Endothelial cell of umbilical vein (primary cell): ENCODE results near the gene PAK5. TPM values are rescaled to one million over a fixed set of nuclear protein-coding genes. Genes with fewer than 3 reads are reported as not detected.

Experiments used
- BruUV-seq: library from RNA; stranded (reverse); fragments of 400-500 nt; replicated peaks from 2 replicates; lab custom pipeline; 2021; lab: Mats Ljungman, UMichigan
- CTCF ChIA-PET: fragments of 300-600, 350-600 bp; sonication (Branson Sonifier 250); formaldehyde crosslinking; loops from one replicate; lab custom pipeline; 2021; ENCODE audit warnings: antibody characterized with exemption, inconsistent platforms; lab: Charles Lee
- POLR2A ChIA-PET: fragments of 300-600, 350-600 bp; sonication (Branson Sonifier 250); formaldehyde crosslinking; loops from one replicate; lab custom pipeline; 2021; ENCODE audit warnings: antibody characterized with exemption, inconsistent platforms; lab: Charles Lee
- DNase-seq: peaks from one replicate; pipeline ENCODE4 v3.0.0-alpha.2; 2011; ENCODE audit warnings: low read depth, low spot score
- FAIRE-seq: peaks from 2 replicates; lab custom pipeline; 2011; peaks lifted over from hg19 to GRCh38; lab: Jason Lieb, UNC
- H2AFZ ChIP-seq: 2 replicates; pipeline ENCODE4 v1.6.0; 2012; ENCODE audit warnings: low read depth, low read length, control low read depth, inconsistent platforms
- H3K27ac ChIP-seq: 2 replicates; pipeline ENCODE4 v1.5.1; 2011; ENCODE audit warnings: low read depth, mild to moderate bottlenecking, control low read depth, low read length, moderate library complexity; ENCODE audit not compliant: insufficient read depth
- H3K27me3 ChIP-seq, 2 experiments: 2 replicates each; pipeline versions ENCODE4 v1.6.0 to v1.6.1; 2011; ENCODE audit warnings: low read length in 2 of 2, mixed read lengths in 1 of 2; ENCODE audit not compliant: control insufficient read depth in 2 of 2, insufficient read depth in 2 of 2
- H3K36me3 ChIP-seq, 2 experiments: 2 replicates in 1 of 2; 3 replicates in 1 of 2; pipeline ENCODE4 v1.5.1; 2011; ENCODE audit warnings: low read length in 2 of 2, mild to moderate bottlenecking in 1 of 2, moderate library complexity in 1 of 2; ENCODE audit not compliant: control insufficient read depth in 2 of 2, insufficient read depth in 2 of 2; ENCODE audit errors: extremely low read depth in 1 of 2
- H3K4me1 ChIP-seq: 3 replicates; pipeline ENCODE4 v1.5.1; 2011; ENCODE audit warnings: mild to moderate bottlenecking, low read length; ENCODE audit not compliant: control insufficient read depth, insufficient read depth; ENCODE audit errors: extremely low read depth
- H3K4me2 ChIP-seq: 2 replicates; pipeline ENCODE4 v1.6.1; 2011; ENCODE audit warnings: low read length, control low read depth, mixed read lengths; ENCODE audit not compliant: insufficient read depth
- H3K4me3 ChIP-seq, 3 experiments: fragments of 200-600 bp in 1 of 3; sonication (generic), shearing (Covaris generic) in 1 of 3; replicated peaks in 1 of 3; 2 replicates each; pipeline ENCODE4 v1.5.1; 2011 to 2016; ENCODE audit warnings: control low read depth in 3 of 3, low read length in 3 of 3, mild to moderate bottlenecking in 2 of 3, inconsistent platforms in 1 of 3, low read depth in 1 of 3, moderate library complexity in 1 of 3; ENCODE audit not compliant: insufficient read depth in 1 of 3
- H3K79me2 ChIP-seq: 2 replicates; pipeline ENCODE4 v1.6.0; 2012; ENCODE audit warnings: low read length, inconsistent platforms; ENCODE audit not compliant: control insufficient read depth, insufficient read depth
- H3K9ac ChIP-seq: replicated peaks from 2 replicates; pipeline ENCODE3; 2011; ENCODE audit warnings: low read length, control low read depth; ENCODE audit not compliant: insufficient read depth; ENCODE audit errors: extremely low read depth
- H3K9me1 ChIP-seq: replicated peaks from 3 replicates; pipeline ENCODE4 v1.6.0; 2011; ENCODE audit warnings: mild to moderate bottlenecking, low read length; ENCODE audit not compliant: control insufficient read depth, insufficient read depth; ENCODE audit errors: extremely low read depth
- H3K9me3 ChIP-seq: replicated peaks from 2 replicates; pipeline ENCODE4 v1.5.1; 2012; ENCODE audit warnings: low read length, inconsistent platforms; ENCODE audit not compliant: control insufficient read depth, insufficient read depth
- H4K20me1 ChIP-seq: replicated peaks from 2 replicates; pipeline ENCODE3; 2011; ENCODE audit warnings: mild to moderate bottlenecking, low read length; ENCODE audit not compliant: control insufficient read depth, insufficient read depth; ENCODE audit errors: extremely low read depth
- CTCF ChIP-seq, 2 donors: IDR thresholded peaks; 1 replicate in 1 of 2; 2 replicates in 1 of 2; pipeline ENCODE4 v1.5.1; 2011; ENCODE audit warnings: low read length in 2 of 2, mild to moderate bottlenecking in 2 of 2, moderate library complexity in 2 of 2, control low read depth in 1 of 2, inconsistent platforms in 1 of 2, low read depth in 1 of 2; ENCODE audit not compliant: insufficient read depth in 1 of 2; ENCODE audit errors: extremely low read depth in 1 of 2
- EZH2 ChIP-seq: IDR thresholded peaks from 2 replicates; pipeline ENCODE4 v1.6.1; 2012; ENCODE audit warnings: borderline replicate concordance, low read depth, mild to moderate bottlenecking, moderate library complexity, low read length, inconsistent platforms; ENCODE audit not compliant: severe bottlenecking
- FOS ChIP-seq: IDR thresholded peaks from 2 replicates; pipeline ENCODE4 v1.6.1; 2011; ENCODE audit warnings: mild to moderate bottlenecking, low read length, moderate library complexity, borderline replicate concordance; ENCODE audit not compliant: insufficient read depth
- GATA2 ChIP-seq: IDR thresholded peaks from 2 replicates; pipeline ENCODE4 v1.7.0; 2011; ENCODE audit warnings: low read depth, mild to moderate bottlenecking, moderate library complexity, mixed read lengths, low read length; ENCODE audit not compliant: insufficient read length, insufficient read depth
- JUN ChIP-seq: IDR thresholded peaks from 2 replicates; pipeline ENCODE4 v1.6.1; 2011; ENCODE audit warnings: borderline replicate concordance, low read depth; ENCODE audit not compliant: insufficient read length, insufficient read depth
- MAX ChIP-seq: IDR thresholded peaks from 2 replicates; pipeline ENCODE4 v1.6.1; 2011; ENCODE audit not compliant: insufficient read depth, insufficient read length
- MYC ChIP-seq: IDR thresholded peaks from one replicate; pipeline ENCODE4 v1.6.1; 2011; ENCODE audit warnings: mild to moderate bottlenecking, low read depth, low read length
- POLR2A ChIP-seq: IDR thresholded peaks from 2 replicates; pipeline ENCODE4 v1.6.1; 2012; ENCODE audit warnings: low read depth, mild to moderate bottlenecking, control low read depth, low read length
- POLR2AphosphoS5 ChIP-seq: IDR thresholded peaks from 2 replicates; pipeline ENCODE4 v1.6.1; 2012; ENCODE audit warnings: low read depth, mild to moderate bottlenecking, control low read depth, low read length, moderate library complexity; ENCODE audit not compliant: insufficient read depth
- dilution Hi-C: fragments of 300-500 bp; cut with MboI; formaldehyde crosslinking; loops from one replicate; pipeline ENCODE4 v1.15.0; 2019; ENCODE audit warnings: low sequenced_read_pairs; ENCODE audit not compliant: extremely low pct_ligation_motif_present
- intact Hi-C: fragments of 100-400 bp; cut with micrococcal nuclease; formaldehyde crosslinking; loops from one replicate; pipeline ENCODE4 v1.10.0; 2022
- polyA plus RNA-seq, 4 experiments: library from polyadenylated mRNA; depleted of rRNA in 3 of 4; stranded (reverse) in 3 of 4; unstranded in 1 of 4; fragments of >200 nt; gene quantifications; 2 replicates each; pipeline versions ENCODE4 v1.2.1 to v1.2.3, GENCODE V29; 2011 to 2012; ENCODE audit warnings: missing spikeins in 1 of 4
- total RNA-seq: library from RNA; stranded (reverse); gene quantifications from 2 replicates; pipeline ENCODE4 v1.2.3, GENCODE V29; 2021

PAK5 gene
- total and polyA plus RNA-seq, 2 donors (not counting 3 experiments of a cell fraction or from before 2014, with no cell fraction given), result not detected

GRCh38 chr20:9590189-9590588, 248.7 kb downstream of the PAK5 start:
- Histone ChIP-seq H3K27me3 (no peaks in the 10 kb centered on the region), H3K4me3 (no peak overlapping the region), H3K4me2 (no peak overlapping the region), H3K36me3 (no peaks in the 10 kb centered on the region), H2AFZ (no peak overlapping the region), H3K9me1 (no peaks in the 10 kb centered on the region), H3K4me1 (peaks cover 22% of the 10 kb centered on the region), H3K79me2 (no peaks in the 10 kb centered on the region), H4K20me1 (no peaks in the 10 kb centered on the region), H3K9ac (no peak overlapping the region), H3K27ac (no peak overlapping the region), H3K9me3 (no peaks in the 10 kb centered on the region)
- FAIRE-seq, result peak; percentile 37
- intact Hi-C loops (no loop called here), dilution Hi-C loops (no loop called here)
- ChIA-PET POLR2A (no interaction called here), CTCF (interaction anchor here (1.9 to 6.7 kb wide), 2 partner anchors 20 to 182 kb away, joined by 7 to 34 read pairs; no protein-coding TSS in a partner anchor)
- no TSS peak for BruUV-seq
- DNase-seq, result peak; percentile 60
- TF ChIP-seq MYC (no peak), FOS (peak; percentile 72), GATA2 (peak; percentile 44)

- no TSS peak for BruUV-seq
These were observed 250.2 kb downstream of the PAK5 start for GRCh38 chr20:9588706-9589105.

More at GRCh38 chr20:9588706-9589105, 250.2 kb downstream of the PAK5 start:
- TF ChIP-seq MYC, result no peak
- no peak for TF ChIP-seq POLR2A
- TF ChIP-seq JUN, result no peak
- no peak for TF ChIP-seq MAX
- no peak for TF ChIP-seq CTCF (IDR thresholded peaks at IDR 0.05; ENCODE audit: extremely low read depth in 1 of 2, insufficient read depth in 1 of 2, low read depth in 1 of 2, low read length in 2 of 2)
- TF ChIP-seq FOS, result no peak
- no peak for TF ChIP-seq POLR2AphosphoS5
- TF ChIP-seq GATA2, result no peak
- no peak for TF ChIP-seq EZH2
- no peaks in the 10 kb centered on the region for H4K20me1 ChIP-seq
- no peak overlapping the region for H2AFZ ChIP-seq
- ChIA-PET CTCF (interaction anchor here (1.1 to 6.7 kb wide), 3 partner anchors 22 to 180 kb away, joined by 3 to 34 read pairs (median 7); no protein-coding TSS in a partner anchor), POLR2A (no interaction called here)
- no peaks in the 10 kb centered on the region for H3K36me3 ChIP-seq
- FAIRE-seq, result no peak
- dilution Hi-C loops (no loop called here), intact Hi-C loops (no loop called here)
- no peak overlapping the region for H3K4me2 ChIP-seq
- H3K27me3 ChIP-seq, result no peaks in the 10 kb centered on the region
- no peak overlapping the region for H3K27ac ChIP-seq
- no peaks in the 10 kb centered on the region for H3K9me3 ChIP-seq
- no peaks in the 10 kb centered on the region for H3K9me1 ChIP-seq
- no peak for DNase-seq
- peaks cover 9% of the 10 kb centered on the region for H3K4me1 ChIP-seq
- no peaks in the 10 kb centered on the region for H3K79me2 ChIP-seq
- no peak overlapping the region for H3K9ac ChIP-seq
- H3K4me3 ChIP-seq, result no peak overlapping the region
